ENCODE data around the gene CDH7. TPM values are rescaled to one million over a fixed set of nuclear protein-coding genes. Genes with fewer than 3 reads are reported as not detected.

CDH7 gene
- total RNA-seq, 1 donor from 2014 or later: 33.5 TPM

GRCh38 chr18:65762556-65762955, 11.7 kb downstream of the CDH7 start:
- DNase-seq (ENCODE audit: low spot score) (no peak), ATAC-seq (no peak)
- intact Hi-C loops (cut with DNase I): no loop called here

DNA sequence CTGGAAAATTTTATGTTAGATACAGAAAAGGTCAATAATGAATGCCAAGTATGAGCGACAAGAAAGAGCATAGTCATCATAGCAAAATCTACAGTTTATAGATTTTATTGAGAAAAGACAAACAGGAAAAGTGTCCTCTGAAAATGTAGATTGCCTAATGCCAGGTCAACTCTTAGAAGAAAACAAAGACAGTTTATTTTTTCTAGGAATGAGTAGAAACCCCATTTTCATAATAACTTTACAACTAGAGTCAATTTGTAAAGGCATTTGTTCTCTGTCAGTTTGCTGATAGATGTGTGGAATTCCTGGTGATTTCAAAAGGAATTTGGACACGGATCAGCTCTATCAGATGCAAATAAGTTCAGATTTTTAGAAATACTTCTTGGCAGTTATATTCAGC, 16.6 kb downstream of the CDH7 start:
- intact Hi-C loops (cut with DNase I): no loop called here
- DNase-seq (ENCODE audit: low spot score) (no peak), ATAC-seq (no peak)

DNA sequence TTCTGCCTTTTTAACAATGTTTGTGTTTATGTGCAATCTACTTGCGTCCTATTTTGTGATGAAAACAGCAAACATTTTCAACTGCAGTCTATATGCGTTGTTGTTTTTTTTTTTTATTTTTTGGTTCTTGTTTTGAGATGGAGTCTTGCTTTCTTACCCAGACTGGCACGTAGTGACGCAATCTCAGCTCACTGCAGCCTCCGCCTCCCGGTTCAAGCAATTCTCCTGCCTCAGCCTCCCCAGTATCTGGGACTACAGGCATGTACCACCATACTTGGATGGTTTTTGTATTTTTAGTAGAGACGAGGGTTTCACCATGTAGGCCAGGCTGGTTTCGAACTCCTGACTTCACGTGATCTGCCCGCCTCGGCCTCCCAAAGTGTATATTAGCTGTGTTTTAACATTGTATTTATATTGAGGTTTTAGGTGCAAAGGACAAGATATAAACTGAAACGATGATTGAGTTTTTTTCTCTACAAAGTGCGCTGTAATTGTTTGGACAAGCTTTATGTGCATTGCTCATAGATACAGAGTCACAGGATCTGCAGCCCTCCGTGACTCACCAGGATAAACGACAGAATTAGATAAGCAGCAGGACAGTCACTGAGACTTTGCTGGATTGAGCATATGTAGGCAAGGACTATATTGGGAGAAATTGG, 17.4 kb downstream of the CDH7 start:
- DNase-seq (ENCODE audit: low spot score): no peak
- intact Hi-C loops (cut with DNase I): no loop called here
- no peak for ATAC-seq

- DNase-seq (ENCODE audit: low spot score) (no peak), ATAC-seq (no peak)
- intact Hi-C loops (cut with DNase I): no loop called here
Observed at GRCh38 chr18:65769652-65770051, 18.8 kb downstream of the CDH7 start.

GRCh38 chr18:65786474-65786873, 35.7 kb downstream of the CDH7 start:
- ATAC-seq (no peak), DNase-seq (ENCODE audit: low spot score) (no peak)
- intact Hi-C loops (cut with DNase I): no loop called here

GRCh38 chr18:65788373-65788772, 37.6 kb downstream of the CDH7 start:
- intact Hi-C loops (cut with DNase I): no loop called here
- DNase-seq (ENCODE audit: low spot score) (no peak), ATAC-seq (no peak)

- ATAC-seq: no peak
- intact Hi-C loops (cut with DNase I): no loop called here
- DNase-seq (ENCODE audit: low spot score): no peak
Observed at GRCh38 chr18:65790604-65791003, 39.8 kb downstream of the CDH7 start.

GRCh38 chr18:65791719-65792118, 40.9 kb downstream of the CDH7 start:
- intact Hi-C loops (cut with DNase I): no loop called here
- DNase-seq (ENCODE audit: low spot score): no peak
- ATAC-seq: no peak

DNA sequence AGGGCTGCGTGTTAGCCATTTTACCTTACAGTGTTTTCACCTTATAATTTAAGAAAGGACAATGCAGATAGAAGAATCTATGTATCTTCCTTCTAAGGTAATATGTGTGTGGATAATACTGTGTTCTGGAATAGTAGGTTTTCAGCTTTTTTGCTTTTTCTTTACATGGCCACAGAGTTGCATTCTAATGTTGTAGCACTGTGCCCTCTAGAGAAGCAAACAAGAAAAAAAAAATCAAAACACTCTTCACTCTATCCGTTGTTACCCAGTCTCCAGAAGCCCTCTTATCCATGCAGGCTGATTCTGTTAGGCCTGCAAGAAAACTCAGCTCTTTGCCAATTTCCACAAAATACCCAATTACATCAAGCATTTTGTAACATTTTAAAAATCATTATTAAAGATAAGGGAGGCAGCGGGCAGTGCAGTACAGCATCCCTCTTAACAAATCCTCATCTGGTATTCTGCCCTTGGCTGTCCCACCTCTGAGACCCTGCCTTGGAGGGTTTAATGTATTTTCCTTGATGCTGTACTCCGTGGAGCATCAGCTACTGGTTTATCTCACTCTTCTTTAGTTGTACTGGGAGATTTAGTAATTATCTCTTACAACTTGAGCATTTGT, 41.8 kb downstream of the CDH7 start:
- intact Hi-C loops (cut with DNase I): no loop called here
- ATAC-seq (peak; percentile 41), DNase-seq (ENCODE audit: low spot score) (no peak)

DNA sequence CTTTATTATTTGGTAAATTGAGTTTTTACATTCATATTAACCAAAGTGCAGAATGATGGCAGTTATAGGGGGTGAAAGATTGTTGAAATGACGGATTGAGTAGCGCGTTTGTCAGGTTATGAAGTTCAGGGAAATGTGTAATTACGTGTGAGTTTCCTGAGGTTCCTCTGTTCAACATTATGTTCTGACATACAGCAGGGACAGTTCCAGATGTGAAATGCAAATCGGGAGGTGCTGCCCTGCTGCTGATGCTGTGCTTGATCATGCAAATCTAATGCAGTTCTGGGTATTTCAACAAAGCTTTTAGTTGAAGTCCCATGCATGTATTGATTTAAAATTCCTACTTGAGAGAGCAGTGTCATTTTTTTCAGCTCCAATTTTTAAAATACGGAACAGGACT, 57.9 kb downstream of the CDH7 start:
- no peak for ATAC-seq
- intact Hi-C loops (cut with DNase I): no loop called here
- no peak for DNase-seq (ENCODE audit: low spot score)

DNA sequence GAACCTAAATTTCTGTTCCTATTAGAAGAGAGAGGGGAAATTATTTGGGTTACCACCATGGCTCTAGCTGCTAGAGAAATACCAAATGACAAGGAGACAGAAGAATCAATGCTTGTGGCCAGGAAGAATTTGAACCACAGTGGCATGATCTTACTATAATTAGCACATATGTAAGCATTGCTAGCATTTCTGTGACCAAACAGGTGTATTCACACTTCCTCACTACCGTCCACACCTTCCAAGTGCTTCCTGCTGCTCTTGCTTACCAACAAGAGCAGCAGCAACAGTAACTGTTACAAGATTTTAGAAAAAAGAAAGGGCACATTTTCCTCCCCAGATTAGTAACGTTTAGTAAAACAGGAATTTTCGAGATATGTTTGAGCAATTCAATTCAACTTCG, 60.5 kb downstream of the CDH7 start:
- intact Hi-C loops (cut with DNase I): no loop called here
- ATAC-seq: no peak
- no peak for DNase-seq (ENCODE audit: low spot score)

DNA sequence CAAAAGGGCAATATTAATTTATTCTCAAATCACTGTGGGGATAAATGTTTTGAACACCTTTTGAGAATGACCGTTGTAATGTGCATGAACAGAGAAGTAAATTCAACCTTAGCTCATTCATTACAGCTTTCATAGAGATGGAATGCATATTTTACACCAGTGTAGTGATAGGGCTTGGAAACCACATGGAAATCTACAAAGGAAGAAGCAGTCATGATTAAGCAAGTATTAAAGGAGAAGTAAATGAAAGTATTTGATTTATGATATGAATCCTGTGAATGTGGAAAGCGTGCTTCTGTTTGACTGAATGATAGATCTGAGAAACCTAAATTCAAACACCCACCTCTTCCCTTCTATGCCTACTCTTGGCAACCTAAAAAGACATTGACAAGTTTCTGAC, 64.7 kb downstream of the CDH7 start:
- ATAC-seq (no peak), DNase-seq (ENCODE audit: low spot score) (no peak)
- intact Hi-C loops (cut with DNase I): no loop called here

- ATAC-seq: no peak
- no peak for DNase-seq (ENCODE audit: low spot score)
- intact Hi-C loops (cut with DNase I): no loop called here
Observed at GRCh38 chr18:65817178-65817577, 66.4 kb downstream of the CDH7 start.

DNA sequence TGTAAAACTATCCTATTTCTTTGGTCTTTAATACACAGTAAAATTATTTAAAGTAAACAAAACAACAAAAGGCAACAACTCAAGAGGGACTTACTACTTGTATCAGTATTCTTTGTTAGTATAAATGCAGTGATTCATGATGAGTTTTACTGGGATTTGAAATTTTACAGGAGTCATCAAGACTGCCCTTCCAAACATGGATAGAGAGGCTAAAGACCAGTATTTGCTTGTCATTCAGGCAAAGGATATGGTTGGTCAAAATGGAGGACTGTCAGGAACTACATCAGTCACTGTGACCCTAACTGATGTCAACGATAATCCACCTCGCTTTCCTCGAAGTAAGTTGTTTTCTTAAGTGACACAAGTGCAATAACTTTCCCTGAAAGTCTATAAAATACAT, 71.1 kb downstream of the CDH7 start:
- ATAC-seq (no peak), DNase-seq (ENCODE audit: low spot score) (no peak)
- intact Hi-C loops (cut with DNase I): no loop called here

DNA sequence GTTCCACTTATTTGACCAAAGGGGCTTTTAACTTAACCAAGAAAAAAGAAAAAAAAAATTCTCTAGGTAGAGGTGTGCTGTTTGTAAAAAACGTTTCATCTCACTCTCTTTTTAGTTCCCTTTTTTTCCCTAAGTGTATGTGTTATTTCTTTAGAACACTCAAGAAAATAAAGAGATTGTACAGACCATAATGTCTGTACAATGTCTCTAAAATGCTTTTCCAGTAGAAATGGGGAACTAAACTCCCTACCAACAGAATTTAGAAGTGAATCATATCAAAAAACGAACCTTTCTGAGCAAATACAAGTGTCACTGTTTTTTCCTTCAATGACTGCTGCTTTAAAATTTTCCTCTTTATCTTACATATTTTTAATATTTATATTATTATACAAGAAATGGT, 72.0 kb downstream of the CDH7 start:
- no peak for DNase-seq (ENCODE audit: low spot score)
- no peak for ATAC-seq
- intact Hi-C loops (cut with DNase I): no loop called here

DNA sequence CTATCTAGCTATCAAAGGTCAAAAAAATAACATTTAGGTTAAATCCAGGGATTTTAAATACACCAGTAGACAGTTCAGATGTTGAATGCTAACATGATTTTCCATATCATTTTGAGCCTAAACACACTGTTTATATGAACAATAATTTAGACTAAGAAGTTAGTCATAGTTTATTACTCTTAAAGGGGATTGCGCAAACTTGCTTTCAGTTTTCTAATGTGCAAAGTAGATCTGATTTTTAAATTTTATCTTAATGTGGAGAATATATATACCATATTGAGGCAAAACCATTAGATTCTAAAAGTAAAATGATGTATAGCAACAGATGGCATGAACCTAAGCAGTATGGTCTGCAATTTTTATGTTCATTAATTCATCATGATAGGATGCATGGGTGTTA, 76.6 kb downstream of the CDH7 start:
- intact Hi-C loops (cut with DNase I): no loop called here
- no peak for DNase-seq (ENCODE audit: low spot score)
- ATAC-seq: no peak

GRCh38 chr18:65835881-65836280, 85.1 kb downstream of the CDH7 start:
- DNase-seq (ENCODE audit: low spot score) (no peak), ATAC-seq (no peak)
- intact Hi-C loops (cut with DNase I): no loop called here

- ATAC-seq (no peak), DNase-seq (ENCODE audit: low spot score) (no peak)
- intact Hi-C loops (cut with DNase I): no loop called here
Observed at GRCh38 chr18:65846107-65846506, 95.3 kb downstream of the CDH7 start.

DNA sequence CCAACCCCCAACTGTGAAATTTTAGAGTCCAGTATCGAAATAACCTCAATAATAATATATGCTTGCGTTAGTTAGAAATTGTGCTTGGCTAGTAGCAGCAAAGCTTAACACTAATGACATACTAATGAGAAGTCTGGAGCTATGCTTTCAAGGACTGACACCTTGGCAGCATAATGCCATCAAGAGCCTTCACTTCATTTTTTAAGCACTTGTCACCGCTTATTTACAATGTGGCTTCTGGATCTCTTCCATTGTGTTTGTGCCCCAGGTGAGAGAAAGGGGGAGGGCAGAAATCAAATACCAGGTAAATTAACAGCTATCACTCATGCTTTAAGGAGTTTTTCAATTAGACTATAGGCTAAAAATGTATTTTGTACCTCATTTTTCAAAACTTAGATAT, 101.5 kb downstream of the CDH7 start:
- ATAC-seq (no peak), DNase-seq (ENCODE audit: low spot score) (no peak)
- intact Hi-C loops (cut with DNase I): no loop called here

- ATAC-seq (no peak), DNase-seq (ENCODE audit: low spot score) (no peak)
- intact Hi-C loops (cut with DNase I): no loop called here
Observed at GRCh38 chr18:65859075-65859474, 108.3 kb downstream of the CDH7 start.

- no peak for ATAC-seq
- no peak for DNase-seq (ENCODE audit: low spot score)
- intact Hi-C loops (cut with DNase I): no loop called here
Observed at GRCh38 chr18:65869527-65869926, 118.7 kb downstream of the CDH7 start.
